ENCODE measurements around the gene RXFP3. TPM values are rescaled to one million over a fixed set of nuclear protein-coding genes. Genes with fewer than 3 reads are reported as not detected.
"Not testable (repeated sequence)": the region's sequence is repeated elsewhere in the genome, so short reads cannot be mapped to it uniquely, and the experiment has no call there.

Gene RXFP3
- total RNA-seq, 4 donors from 2014 or later = not detected

- no peak for ATAC-seq
- no peak for TF ChIP-seq EP300 (IDR thresholded peaks at IDR 0.05)
- no peak for TF ChIP-seq CTCF (IDR thresholded peaks at IDR 0.05)
- no peak for TF ChIP-seq POLR2A (IDR thresholded peaks at IDR 0.05)
- TF ChIP-seq POLR2AphosphoS5 (IDR thresholded peaks at IDR 0.05) = no peak
- Histone ChIP-seq H3K9me3 (peaks cover 0 to 21% (median 0%) of the 10 kb centered on the region in 3 donors), H3K36me3 (no peaks in the 10 kb centered on the region), H3K4me3 (no peak overlapping the region), H3K4me1 (no peaks in the 10 kb centered on the region), H3K27me3 (no peaks in the 10 kb centered on the region), H3K27ac (no peak overlapping the region)
- 17 to 32% methylated on average over 1 of the region's 1 CpG for WGBS, 2 donors (ENCODE audit: low coverage in 1 of 2)
These were observed 35.0 kb upstream of the RXFP3 start for GRCh38 chr5:33901156-33901555.

GRCh38 chr5:33903118-33903517 is 33.1 kb upstream of the RXFP3 start:
- Histone ChIP-seq H3K36me3 (no peaks in the 10 kb centered on the region), H3K27me3 (no peaks in the 10 kb centered on the region), H3K27ac (no peak overlapping the region), H3K9me3 (peaks cover 0 to 38% (median 0%) of the 10 kb centered on the region in 3 donors), H3K4me1 (no peaks in the 10 kb centered on the region), H3K4me3 (no peak overlapping the region)
- no peak for ATAC-seq
- no peak for TF ChIP-seq POLR2AphosphoS5 (IDR thresholded peaks at IDR 0.05)
- TF ChIP-seq POLR2A (IDR thresholded peaks at IDR 0.05) = no peak
- TF ChIP-seq CTCF (IDR thresholded peaks at IDR 0.05) = no peak
- no peak for TF ChIP-seq EP300 (IDR thresholded peaks at IDR 0.05)
- no CpG with 5 or more reads among the region's 2 CpGs for WGBS, 2 donors (ENCODE audit: low coverage in 1 of 2)

GRCh38 chr5:33905381-33905780 is 30.8 kb upstream of the RXFP3 start:
- Histone ChIP-seq H3K27me3 (no peaks in the 10 kb centered on the region), H3K4me1 (no peaks in the 10 kb centered on the region), H3K9me3 (peaks cover 0 to 38% (median 0%) of the 10 kb centered on the region in 3 donors), H3K27ac (no peak overlapping the region), H3K36me3 (no peaks in the 10 kb centered on the region), H3K4me3 (no peak overlapping the region)
- ATAC-seq = no peak
- TF ChIP-seq CTCF (IDR thresholded peaks at IDR 0.05) = no peak
- 58 to 87% methylated on average over 1 of the region's 1 CpG for WGBS, 2 donors (ENCODE audit: low coverage in 1 of 2)

- 80 to 88% methylated on average over 5 of the region's 7 CpGs for WGBS, 2 donors (ENCODE audit: low coverage in 1 of 2)
- H3K4me3 ChIP-seq, H3K27ac ChIP-seq, H3K36me3 ChIP-seq, H3K27me3 ChIP-seq, H3K4me1 ChIP-seq, ATAC-seq: not testable (repeated sequence)
- H3K9me3 ChIP-seq = peaks cover 0 to 38% (median 0%) of the 10 kb centered on the region in 3 donors
These were observed 29.9 kb upstream of the RXFP3 start for GRCh38 chr5:33906248-33906647.

- not testable (repeated sequence) for H3K4me3 ChIP-seq, H3K27ac ChIP-seq, H3K27me3 ChIP-seq, H3K36me3 ChIP-seq, ATAC-seq, H3K9me3 ChIP-seq, H3K4me1 ChIP-seq
- WGBS, 2 donors (ENCODE audit: low coverage in 1 of 2) = 85 to 93% methylated on average over 2 to 3 of the region's 3 CpGs
These were observed 21.3 kb upstream of the RXFP3 start for GRCh38 chr5:33914844-33915243.

- no peak for ATAC-seq
- Histone ChIP-seq H3K4me1 (no peaks in the 10 kb centered on the region), H3K4me3 (no peak overlapping the region), H3K36me3 (no peaks in the 10 kb centered on the region), H3K9me3 (peaks cover 0 to 5% (median 0%) of the 10 kb centered on the region in 3 donors), H3K27ac (no peak overlapping the region), H3K27me3 (no peaks in the 10 kb centered on the region)
- TF ChIP-seq POLR2A (IDR thresholded peaks at IDR 0.05) = no peak
- TF ChIP-seq POLR2AphosphoS5 (IDR thresholded peaks at IDR 0.05) = no peak
- no peak for TF ChIP-seq CTCF (IDR thresholded peaks at IDR 0.05)
- no peak for TF ChIP-seq EP300 (IDR thresholded peaks at IDR 0.05)
- WGBS, 2 donors (ENCODE audit: low coverage in 1 of 2) = 80 to 83% methylated on average over 1 of the region's 1 CpG
These were observed 15.2 kb upstream of the RXFP3 start for GRCh38 chr5:33921002-33921401.

Data from gastroesophageal sphincter (tissue), 4 donors.